Vagina (tissue), 2 donors: Measurements from ENCODE around the gene RAB11FIP3. TPM values are rescaled to one million over a fixed set of nuclear protein-coding genes. Genes with fewer than 3 reads are reported as not detected.

Experiments
- DNase-seq, 2 donors: peaks; one replicate each; pipeline ENCODE4 v3.0.0-alpha.2; 2017; ENCODE audit errors: extremely low spot score in 2 of 2
- H3K27ac ChIP-seq: fragments of 200-600 bp; sonication (generic); one replicate; pipeline ENCODE4 v1.5.1; 2019
- H3K27me3 ChIP-seq: fragments of 200-600 bp; sonication (generic); one replicate; pipeline ENCODE4 v1.5.1; 2019
- H3K36me3 ChIP-seq, 2 donors: fragments of 200-600 bp; sonication (generic); one replicate each; pipeline ENCODE4 v1.5.1; 2017 to 2019
- H3K4me1 ChIP-seq: fragments of 200-600 bp; sonication (generic); one replicate; pipeline ENCODE4 v1.5.1; 2019
- H3K4me3 ChIP-seq, 2 donors: fragments of 200-600 bp; sonication (generic); 1 replicate in 1 of 2; 2 replicates in 1 of 2; pipeline ENCODE4 v1.5.1; 2016 to 2019
- H3K9me3 ChIP-seq: fragments of 200-600 bp; sonication (generic); one replicate; pipeline ENCODE4 v1.5.1; 2019
- CTCF ChIP-seq, 3 experiments: fragments of 450-650 bp in 2 of 3; fragments of 200-600 bp in 1 of 3; sonication (generic) in 1 of 3; IDR thresholded peaks; one replicate each; pipeline ENCODE4 v1.5.1; 2017 to 2019; ENCODE audit warnings: antibody characterized with exemption in 3 of 3, mild to moderate bottlenecking in 2 of 3, moderate library complexity in 2 of 3
- POLR2A ChIP-seq, 2 donors: fragments of 450-650 bp; IDR thresholded peaks; one replicate each; pipeline ENCODE4 v1.6.1; 2017; ENCODE audit warnings: antibody characterized with exemption in 2 of 2, mild to moderate bottlenecking in 2 of 2, moderate library complexity in 2 of 2
- POLR2AphosphoS5 ChIP-seq, 2 donors: sonication (generic); formaldehyde crosslinking; IDR thresholded peaks; one replicate each; pipeline ENCODE4 v1.9.0; 2017; ENCODE audit warnings: antibody characterized with exemption in 2 of 2, mild to moderate bottlenecking in 2 of 2, low read depth in 1 of 2; ENCODE audit not compliant: insufficient read depth in 1 of 2
- intact Hi-C: fragments of 100-400 bp; cut with DNase I; formaldehyde crosslinking; loops from one replicate; pipeline ENCODE4 v1.15.1; 2023
- total RNA-seq: library from RNA; depleted of rRNA; stranded (reverse); fragments of >200 nt; gene quantifications from one replicate; pipeline ENCODE4 v1.2.3, GENCODE V29; 2016

Gene RAB11FIP3
- total RNA-seq, 1 donor from 2014 or later: 36.6 TPM

DNA sequence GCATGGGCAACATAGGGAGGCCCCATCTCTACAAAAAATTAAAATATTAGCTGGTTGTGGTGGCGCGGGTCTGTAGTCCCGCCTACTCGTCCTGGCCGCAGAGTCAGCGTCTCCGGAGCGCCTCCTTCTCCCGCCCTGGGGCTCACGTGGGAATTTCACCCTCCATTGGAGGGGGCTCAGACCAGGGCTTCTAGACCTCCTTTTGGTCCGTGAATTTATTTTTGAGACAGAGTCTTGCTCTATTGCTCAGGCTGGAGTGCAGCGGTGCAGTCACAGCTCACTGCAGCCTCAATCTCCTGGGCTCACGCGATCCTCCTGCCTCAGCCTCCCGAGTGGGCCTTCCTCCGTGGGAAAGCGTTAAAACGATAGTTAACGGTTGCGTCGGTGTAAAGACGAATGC is 28.8 kb upstream of the RAB11FIP3 start:
- Histone ChIP-seq H3K27ac (peak overlapping the region; percentile 79), H3K36me3 (no peaks in the 10 kb centered on the region), H3K4me1 (peaks cover 26% of the 10 kb centered on the region), H3K4me3 (peak overlapping the region; percentile 59 to 90), H3K27me3 (no peaks in the 10 kb centered on the region), H3K9me3 (no peaks in the 10 kb centered on the region)
- DNase-seq: no peak
- peak in 1 of 2 donors; percentile 64 for TF ChIP-seq POLR2AphosphoS5 (IDR thresholded peaks at IDR 0.05; ENCODE audit: insufficient read depth in 1 of 2, low read depth in 1 of 2)
- no peak for TF ChIP-seq CTCF (IDR thresholded peaks at IDR 0.05)
- intact Hi-C loops: no loop called here

- Histone ChIP-seq H3K36me3 (no peaks in the 10 kb centered on the region), H3K4me1 (peaks cover 28% of the 10 kb centered on the region), H3K27ac (peak within 1 kb of the TSS; percentile 79), H3K4me3 (peak within 1 kb of the TSS; percentile 59 to 90), H3K9me3 (no peaks in the 10 kb centered on the region), H3K27me3 (no peaks in the 10 kb centered on the region)
- no peak for DNase-seq
- TF ChIP-seq CTCF (IDR thresholded peaks at IDR 0.05) (no peak), POLR2A (IDR thresholded peaks at IDR 0.05) (no peak), POLR2AphosphoS5 (IDR thresholded peaks at IDR 0.05; ENCODE audit: insufficient read depth in 1 of 2, low read depth in 1 of 2) (no peak)
- intact Hi-C loops: no loop called here
Observed at GRCh38 chr16:397135-397661, 28.3 kb upstream of the RAB11FIP3 start, which contains the start of gene NME4. TSS of gene NME4 (plus strand) at chr16:397199. CDS start at chr16:397223, 24 bp downstream.

DNA sequence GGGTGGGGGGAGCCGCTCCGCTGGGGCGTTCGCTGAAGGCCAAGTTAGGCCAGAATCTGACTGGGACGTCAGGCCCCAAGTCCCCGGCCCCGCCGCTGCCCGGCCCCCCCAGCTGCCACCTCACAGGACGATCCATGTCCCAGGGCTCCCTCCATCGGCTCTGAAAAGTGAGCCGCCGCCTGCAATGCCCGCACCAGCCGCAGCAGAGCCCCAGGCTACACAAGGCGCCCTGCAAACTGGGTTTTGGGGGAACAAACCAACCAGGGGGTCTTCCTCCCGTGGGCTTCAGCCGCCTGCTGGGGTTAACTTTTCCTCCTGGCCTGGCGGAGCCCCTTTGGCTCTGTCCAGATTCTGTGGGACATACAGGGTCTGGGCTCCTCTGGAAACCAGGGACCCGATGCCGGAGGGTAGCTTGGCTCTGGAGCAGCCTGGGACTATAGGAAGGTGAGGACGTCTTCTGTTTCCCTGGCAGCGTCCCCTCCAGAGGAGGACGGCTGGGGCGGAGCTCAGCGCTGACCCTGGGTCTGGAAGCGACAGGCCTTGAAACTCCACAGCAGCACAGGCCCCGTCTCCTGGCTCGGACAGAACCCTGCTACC is 27.6 kb upstream of the RAB11FIP3 start:
- TF ChIP-seq CTCF (IDR thresholded peaks at IDR 0.05) (peak in 2 of 3 experiments; percentile 25 to 46), POLR2AphosphoS5 (IDR thresholded peaks at IDR 0.05; ENCODE audit: insufficient read depth in 1 of 2, low read depth in 1 of 2) (peak in 1 of 2 donors; percentile 31), POLR2A (IDR thresholded peaks at IDR 0.05) (no peak)
- peak overlapping the region; percentile 79 for H3K27ac ChIP-seq
- peaks cover 34% of the 10 kb centered on the region for H3K4me1 ChIP-seq
- no peaks in the 10 kb centered on the region for H3K36me3 ChIP-seq
- intact Hi-C loops: no loop called here
- H3K27me3 ChIP-seq: no peaks in the 10 kb centered on the region
- peak overlapping the region; percentile 59 to 90 for H3K4me3 ChIP-seq
- H3K9me3 ChIP-seq: no peaks in the 10 kb centered on the region
- DNase-seq: peak in 1 of 2 donors; percentile 95

DNA sequence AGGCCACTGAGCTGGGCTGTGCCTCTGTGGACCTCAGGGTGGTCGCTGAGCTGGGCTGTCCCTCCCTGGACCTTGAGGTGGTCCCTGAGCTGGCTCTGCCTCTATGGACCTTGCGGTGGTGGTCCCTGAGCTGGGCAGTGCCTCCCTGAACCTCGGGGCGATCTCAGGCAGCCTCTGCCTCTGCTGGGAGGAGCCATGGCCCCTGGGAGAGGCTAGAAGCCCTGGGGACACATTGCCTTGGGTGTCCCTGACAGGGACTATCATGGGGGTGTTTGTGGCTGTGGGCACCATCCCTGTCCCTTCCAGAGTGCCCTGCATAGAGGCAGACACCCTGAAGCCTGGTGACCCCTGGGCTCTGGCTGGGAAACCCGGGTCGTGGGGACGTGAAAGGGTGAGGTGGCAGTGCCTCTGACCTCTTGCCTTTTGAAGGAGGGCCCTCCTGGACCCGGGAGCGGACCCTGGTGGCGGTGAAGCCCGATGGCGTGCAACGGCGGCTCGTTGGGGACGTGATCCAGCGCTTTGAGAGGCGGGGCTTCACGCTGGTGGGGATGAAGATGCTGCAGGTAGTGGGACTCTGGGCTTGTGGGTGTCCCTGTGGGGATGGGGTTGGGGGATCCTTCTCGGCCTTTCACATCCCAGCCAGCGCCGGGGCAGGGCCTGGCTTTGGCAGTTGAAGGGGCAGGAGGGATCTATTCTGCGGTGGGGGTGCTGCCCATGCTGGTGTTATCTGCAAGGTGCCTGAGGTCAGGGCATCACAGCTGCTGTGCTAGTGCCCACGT is 26.7 kb upstream of the RAB11FIP3 start:
- Histone ChIP-seq H3K4me3 (no peak overlapping the region), H3K27ac (peak overlapping the region; percentile 79), H3K27me3 (no peaks in the 10 kb centered on the region), H3K9me3 (no peaks in the 10 kb centered on the region), H3K36me3 (no peaks in the 10 kb centered on the region), H3K4me1 (peaks cover 35% of the 10 kb centered on the region)
- TF ChIP-seq POLR2AphosphoS5 (IDR thresholded peaks at IDR 0.05; ENCODE audit: insufficient read depth in 1 of 2, low read depth in 1 of 2): no peak
- no peak for TF ChIP-seq CTCF (IDR thresholded peaks at IDR 0.05)
- no peak for TF ChIP-seq POLR2A (IDR thresholded peaks at IDR 0.05)
- intact Hi-C loops: no loop called here
- no peak for DNase-seq
